H1 (cell line): ENCODE measurements around the gene GCM1. TPM values are rescaled to one million over a fixed set of nuclear protein-coding genes. Genes with fewer than 3 reads are reported as not detected.

Experiments
- JUN ChIP-seq: IDR thresholded peaks from 2 replicates; pipeline ENCODE4 v1.6.1; 2011; ENCODE audit warnings: low read depth, mild to moderate bottlenecking, improper control_type of control experiment, low read length
- polyA plus RNA-seq, 7 experiments: library from polyadenylated mRNA; depleted of rRNA in 3 of 7; stranded (reverse) in 5 of 7; unstranded in 2 of 7; fragments of >200 nt in 5 of 7; fragments of 200-250 nt in 2 of 7; gene quantifications; 1 replicate in 5 of 7; 2 replicates in 1 of 7; 4 replicates in 1 of 7; pipeline versions ENCODE4 v1.2.1 to v1.2.3, GENCODE V29; 2011 to 2013; ENCODE audit warnings: missing spikeins in 2 of 7, mixed read lengths in 2 of 7
- small RNA-seq: library from polyadenylated mRNA; stranded (forward); fragments of <200 nt; extraction: miRNeasy Mini kit (QIAGEN cat#:217004); gene quantifications from one replicate; pipeline ENCODE3, GENCODE V24; 2013; ENCODE audit not compliant: insufficient read depth
- total RNA-seq: library from RNA; stranded (reverse); fragmentation: NEBNext Ultra II Directional; extraction: Animal tissue kit (Norgen Biotek cat#: 25700); gene quantifications from 2 replicates; pipeline ENCODE4 v1.2.1, GENCODE V29; 2021

The GCM1 gene
- total and polyA plus RNA-seq, 2 of the 8 experiments (the other 6 are each of a cell fraction or from before 2014, with no cell fraction given) = not detected

DNA sequence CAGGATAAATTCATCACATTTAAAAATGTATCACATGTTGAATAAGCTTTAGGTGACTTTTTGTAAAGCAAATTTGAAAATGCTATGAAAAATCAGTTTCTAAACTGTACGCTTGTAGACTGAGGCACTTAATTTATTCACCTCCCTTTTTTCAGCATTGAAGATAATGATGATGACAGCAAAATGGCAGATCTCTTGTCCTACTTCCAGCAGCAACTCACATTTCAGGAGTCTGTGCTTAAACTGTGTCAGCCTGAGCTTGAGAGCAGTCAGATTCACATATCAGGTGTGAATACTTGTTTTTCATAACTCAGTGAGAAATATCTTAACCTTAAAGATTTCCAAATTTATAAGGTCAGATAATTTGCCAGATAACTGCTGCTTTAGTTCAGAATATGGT lies 67.8 kb downstream of the GCM1 start (continued):
- no peak for TF ChIP-seq JUN

Small RNAs within 50 kb of the gene (small RNA-seq; reads per million reads assigned to genes)
- gene RN7SL244P = not detected
- not detected for gene RNU6-464P

Other genes with a start within 250 kb of the GCM1 start
- not detected in 2 replicates for gene GSTA3, start 239.1 kb downstream of the GCM1 start, total RNA-seq
- gene GSTA3, start 239.1 kb downstream of the GCM1 start, polyA plus RNA-seq (2011; rRNA removed) = not detected in 2 replicates
- gene GSTA4, start 153.6 kb downstream of the GCM1 start, total RNA-seq = 13.2 and 13.9 TPM in 2 replicates
- 12.6 and 21.6 TPM in 2 replicates for gene GSTA4, start 153.6 kb downstream of the GCM1 start, polyA plus RNA-seq (2011; rRNA removed)
- 9.6 and 10.3 TPM in 2 replicates for gene CILK1, start 87.0 kb downstream of the GCM1 start, total RNA-seq
- 2.9 and 3.7 TPM in 2 replicates for gene CILK1, start 87.0 kb downstream of the GCM1 start, polyA plus RNA-seq (2011; rRNA removed)
- gene FBXO9, start 83.4 kb downstream of the GCM1 start, total RNA-seq = 50.9 and 58.8 TPM in 2 replicates
- 41.3 and 44.2 TPM in 2 replicates for gene FBXO9, start 83.4 kb downstream of the GCM1 start, polyA plus RNA-seq (2011; rRNA removed)
- 151 and 156 TPM in 2 replicates for gene ELOVL5, start 200.1 kb upstream of the GCM1 start, total RNA-seq
- gene ELOVL5, start 200.1 kb upstream of the GCM1 start, polyA plus RNA-seq (2011; rRNA removed) = 71.4 and 113 TPM in 2 replicates